H1 (cell line): ENCODE data around the gene SPATS2L. TPM values are rescaled to one million over a fixed set of nuclear protein-coding genes. Genes with fewer than 3 reads are reported as not detected.

Experiments used
- CTCF ChIA-PET: fragments of 300-600 bp; sonication (Branson Sonifier 250); formaldehyde crosslinking; loops from one replicate; lab custom pipeline; 2021; ENCODE audit not compliant: partially characterized antibody; lab: Charles Lee
- POLR2A ChIA-PET: fragments of 300-600 bp; sonication (Branson Sonifier 250); formaldehyde crosslinking; loops from one replicate; lab custom pipeline; 2021; ENCODE audit warnings: inconsistent platforms; ENCODE audit not compliant: partially characterized antibody; lab: Charles Lee
- DNase-seq, 2 experiments: peaks; one replicate each; pipeline versions ENCODE4 v3.0.0 to v3.0.0-alpha.2; 2010 to 2022; ENCODE audit warnings: low spot score in 2 of 2, low read depth in 1 of 2, mixed read lengths in 1 of 2
- FAIRE-seq: peaks from 2 replicates; lab custom pipeline; 2011; peaks lifted over from hg19 to GRCh38; lab: Jason Lieb, UNC
- H2AFZ ChIP-seq: 2 replicates; pipeline ENCODE4 v1.8.1; 2012; ENCODE audit warnings: low read length, inconsistent platforms
- H2AK5ac ChIP-seq: 2 replicates; pipeline ENCODE4 v1.6.1; 2013; ENCODE audit warnings: low read depth, low read length
- H2BK120ac ChIP-seq: replicated peaks from 2 replicates; pipeline ENCODE3; 2013; ENCODE audit warnings: low read depth, low read length, inconsistent platforms
- H2BK12ac ChIP-seq: 2 replicates; pipeline ENCODE4 v1.6.1; 2013; ENCODE audit warnings: low read depth, low read length
- H2BK15ac ChIP-seq: 2 replicates; pipeline ENCODE4 v1.6.1; 2013; ENCODE audit warnings: low read length
- H2BK20ac ChIP-seq: 2 replicates; pipeline ENCODE4 v1.6.1; 2013; ENCODE audit warnings: low read length
- H2BK5ac ChIP-seq: 2 replicates; pipeline ENCODE4 v1.6.1; 2013; ENCODE audit warnings: low read depth, low read length
- H3K14ac ChIP-seq: 2 replicates; pipeline ENCODE4 v1.6.1; 2013; ENCODE audit warnings: inconsistent platforms; ENCODE audit not compliant: insufficient read length
- H3K18ac ChIP-seq: 2 replicates; pipeline ENCODE4 v1.6.1; 2013; ENCODE audit warnings: low read length; ENCODE audit errors: extremely low read depth
- H3K23ac ChIP-seq: 2 replicates; pipeline ENCODE4 v1.6.1; 2013; ENCODE audit warnings: inconsistent platforms; ENCODE audit not compliant: insufficient read length
- H3K23me2 ChIP-seq: 2 replicates; pipeline ENCODE4 v1.6.1; 2013; ENCODE audit warnings: low read depth, low read length
- H3K27ac ChIP-seq: 2 replicates; pipeline ENCODE4 v1.6.1; 2011; ENCODE audit warnings: low read depth, low read length, inconsistent platforms
- H3K27me3 ChIP-seq, 4 experiments: replicated peaks in 1 of 4; 1 replicate in 1 of 4; 2 replicates in 3 of 4; pipeline versions ENCODE4 v1.6.1 to v1.8.1; 2011 to 2013; ENCODE audit warnings: low read length in 3 of 4, mild to moderate bottlenecking in 3 of 4, inconsistent platforms in 2 of 4, mixed read lengths in 2 of 4, moderate library complexity in 1 of 4; ENCODE audit not compliant: control insufficient read depth in 3 of 4, insufficient read depth in 3 of 4; ENCODE audit errors: extremely low read depth in 1 of 4
- H3K36me3 ChIP-seq, 4 experiments: 2 replicates each; pipeline versions ENCODE4 v1.6.1 to v1.8.1; 2011 to 2013; ENCODE audit warnings: mild to moderate bottlenecking in 4 of 4, low read length in 3 of 4, moderate library complexity in 2 of 4, control low read depth in 1 of 4, inconsistent platforms in 1 of 4; ENCODE audit not compliant: insufficient read depth in 4 of 4, control insufficient read depth in 2 of 4
- H3K4ac ChIP-seq: replicated peaks from 2 replicates; pipeline ENCODE3; 2013; ENCODE audit warnings: low read length, low read depth, mixed read lengths, inconsistent platforms; ENCODE audit not compliant: insufficient read length
- H3K4me1 ChIP-seq, 4 experiments: replicated peaks in 1 of 4; 1 replicate in 1 of 4; 2 replicates in 3 of 4; pipeline versions ENCODE4 v1.6.1 to v1.8.1; 2011 to 2013; ENCODE audit warnings: low read length in 3 of 4, inconsistent platforms in 2 of 4, mixed read lengths in 1 of 4; ENCODE audit not compliant: insufficient read depth in 4 of 4, control insufficient read depth in 3 of 4
- H3K4me2 ChIP-seq, 2 experiments: 2 replicates each; pipeline versions ENCODE4 v1.6.1 to v1.8.1; 2011 to 2013; ENCODE audit warnings: low read depth in 2 of 2, low read length in 2 of 2, control low read depth in 1 of 2, inconsistent platforms in 1 of 2, mild to moderate bottlenecking in 1 of 2; ENCODE audit not compliant: insufficient read depth in 1 of 2
- H3K4me3 ChIP-seq, 4 experiments: fragments of 200-600, 300-600 bp in 1 of 4; sonication (generic), shearing (Covaris generic), sonication (Bioruptor Twin) in 1 of 4; 2 replicates each; pipeline versions ENCODE4 v1.5.1 to v1.8.1; 2011 to 2016; ENCODE audit warnings: low read length in 4 of 4, low read depth in 3 of 4, control low read depth in 2 of 4, inconsistent platforms in 2 of 4, mild to moderate bottlenecking in 2 of 4, mixed read lengths in 1 of 4, moderate library complexity in 1 of 4; ENCODE audit not compliant: insufficient read depth in 2 of 4; ENCODE audit errors: extremely low read depth in 1 of 4
- H3K56ac ChIP-seq: replicated peaks from 2 replicates; pipeline ENCODE3; 2013; ENCODE audit warnings: low read depth, mild to moderate bottlenecking, mixed read lengths, low read length, inconsistent platforms; ENCODE audit not compliant: insufficient read length
- H3K79me1 ChIP-seq: 2 replicates; pipeline ENCODE4 v1.6.1; 2013; ENCODE audit warnings: low read depth, low read length, control low read depth
- H3K79me2 ChIP-seq, 2 experiments: 2 replicates each; pipeline versions ENCODE4 v1.6.1 to v1.8.1; 2012 to 2013; ENCODE audit warnings: low read length in 2 of 2, mild to moderate bottlenecking in 2 of 2, inconsistent platforms in 1 of 2; ENCODE audit not compliant: insufficient read depth in 2 of 2, control insufficient read depth in 1 of 2
- H3K9ac ChIP-seq, 4 experiments: replicated peaks in 1 of 4; 1 replicate in 1 of 4; 2 replicates in 3 of 4; pipeline versions ENCODE4 v1.6.1 to v1.8.1; 2011 to 2013; ENCODE audit warnings: low read depth in 3 of 4, low read length in 3 of 4, control low read depth in 2 of 4, mild to moderate bottlenecking in 2 of 4, moderate library complexity in 2 of 4, inconsistent platforms in 1 of 4; ENCODE audit errors: extremely low read depth in 1 of 4
- H3K9me3 ChIP-seq, 2 experiments: 2 replicates each; pipeline versions ENCODE4 v1.6.1 to v1.8.1; 2012 to 2013; ENCODE audit warnings: mild to moderate bottlenecking in 2 of 2, moderate library complexity in 2 of 2, control low read depth in 1 of 2, inconsistent platforms in 1 of 2, low read depth in 1 of 2, low read length in 1 of 2, mixed read lengths in 1 of 2; ENCODE audit not compliant: insufficient read depth in 2 of 2
- H4K20me1 ChIP-seq, 2 experiments: replicated peaks in 1 of 2; 2 replicates each; pipeline versions ENCODE3 to v1.8.1; 2011 to 2013; ENCODE audit warnings: inconsistent platforms in 2 of 2, low read length in 2 of 2, mild to moderate bottlenecking in 1 of 2; ENCODE audit not compliant: insufficient read depth in 2 of 2, control insufficient read depth in 1 of 2
- H4K5ac ChIP-seq: 2 replicates; pipeline ENCODE4 v1.6.1; 2013; ENCODE audit warnings: low read length, low read depth, mixed read lengths, inconsistent platforms; ENCODE audit not compliant: insufficient read length
- H4K8ac ChIP-seq: 2 replicates; pipeline ENCODE4 v1.8.0; 2013; ENCODE audit warnings: mild to moderate bottlenecking, moderate library complexity, low read length, inconsistent platforms; ENCODE audit not compliant: insufficient read depth; ENCODE audit errors: extremely low read depth
- H4K91ac ChIP-seq: replicated peaks from 2 replicates; pipeline ENCODE3; 2013; ENCODE audit warnings: low read length, mixed read lengths, inconsistent platforms; ENCODE audit not compliant: insufficient read length
- WGBS, 2 experiments: shearing (Covaris generic) in 1 of 2; methylation state at CpG; one replicate each; pipeline versions ENCODE4 v1.1.6 to v1.1.7; 2013 to 2015; ENCODE audit warnings: low lambda C conversion rate in 2 of 2, mixed read lengths in 2 of 2, inconsistent platforms in 1 of 2, low coverage in 1 of 2, missing lambda C conversion rate in 1 of 2; ENCODE audit not compliant: insufficient replicate concordance in 2 of 2, insufficient coverage in 1 of 2, insufficient read length in 1 of 2; ENCODE audit errors: extremely low coverage in 1 of 2, missing lambda C conversion rate in 1 of 2; 5-methylcytosine and 5-hydroxymethylcytosine counted together
- polyA plus RNA-seq, 7 experiments: library from polyadenylated mRNA; depleted of rRNA in 3 of 7; stranded (reverse) in 5 of 7; unstranded in 2 of 7; fragments of >200 nt in 5 of 7; fragments of 200-250 nt in 2 of 7; gene quantifications; 1 replicate in 5 of 7; 2 replicates in 1 of 7; 4 replicates in 1 of 7; pipeline versions ENCODE4 v1.2.1 to v1.2.3, GENCODE V29; 2011 to 2013; ENCODE audit warnings: missing spikeins in 2 of 7, mixed read lengths in 2 of 7
- total RNA-seq: library from RNA; stranded (reverse); fragmentation: NEBNext Ultra II Directional; extraction: Animal tissue kit (Norgen Biotek cat#: 25700); gene quantifications from 2 replicates; pipeline ENCODE4 v1.2.1, GENCODE V29; 2021

The SPATS2L gene
- total and polyA plus RNA-seq, 2 of the 8 experiments (the other 6 are each of a cell fraction or from before 2014, with no cell fraction given): 67.3 to 189 TPM

DNA sequence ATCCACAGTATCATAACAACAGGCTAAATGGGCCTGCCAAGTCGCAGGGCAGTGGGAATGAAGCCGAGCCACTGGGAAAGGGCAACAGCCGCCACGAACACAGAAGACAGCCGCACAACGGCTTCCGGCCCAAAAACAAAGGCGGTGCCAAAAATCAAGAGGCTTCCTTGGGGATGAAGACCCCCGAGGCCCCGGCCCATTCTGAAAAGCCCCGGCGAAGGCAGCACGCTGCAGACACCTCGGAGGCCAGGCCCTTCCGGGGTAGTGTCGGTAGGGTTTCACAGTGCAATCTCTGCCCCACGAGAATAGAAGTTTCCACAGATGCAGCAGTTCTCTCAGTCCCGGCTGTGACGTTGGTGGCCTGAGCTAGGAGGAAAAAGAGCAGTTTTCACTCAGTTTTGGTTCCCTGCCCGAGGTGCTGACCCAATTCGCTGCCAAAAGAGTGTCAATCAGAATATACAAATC is 171.2 kb downstream of the SPATS2L start:
- Histone ChIP-seq H2AK5ac (no peak overlapping the region), H4K8ac (peak overlapping the region; percentile 29; the same call in 1 of the 2 replicates), H3K27me3 (no peaks in the 10 kb centered on the region), H3K79me1 (no peaks in the 10 kb centered on the region), H3K9ac (no peak overlapping the region), H3K4ac (no peak overlapping the region), H3K4me3 (no peak overlapping the region), H3K23ac (no peak overlapping the region), H3K79me2 (no peaks in the 10 kb centered on the region), H3K9me3 (no peaks in the 10 kb centered on the region), H2BK120ac (no peak overlapping the region), H3K36me3 (peaks cover 12 to 52% (median 38%) of the 10 kb centered on the region in 4 experiments), H2BK12ac (no peak overlapping the region), H3K23me2 (no peaks in the 10 kb centered on the region), H3K14ac (no peak overlapping the region), H4K20me1 (no peaks in the 10 kb centered on the region), H3K18ac (no peak overlapping the region), H4K5ac (no peak overlapping the region), H2BK15ac (no peak overlapping the region), H2AFZ (no peak overlapping the region), H3K27ac (no peak overlapping the region), H3K4me1 (peaks cover 0 to 5% (median 3%) of the 10 kb centered on the region in 4 experiments; a peak in 3 of 7 replicates), H3K56ac (no peak overlapping the region), H2BK5ac (no peak overlapping the region), H3K4me2 (no peak overlapping the region), H4K91ac (no peak overlapping the region), H2BK20ac (no peak overlapping the region)
- DNase-seq: no peak
- FAIRE-seq: no peak
- ChIA-PET CTCF (interaction anchor here (1.1 to 3.3 kb wide), 2 partner anchors 136 to 492 kb away, joined by 3 to 14 read pairs; no protein-coding TSS in a partner anchor), POLR2A (interaction anchor here (0.8 kb wide), 1 partner anchor 26 kb away, joined by 3 read pairs; no protein-coding TSS in a partner anchor)
- WGBS, 2 experiments: 96% methylated on average over 21 of the region's 21 CpGs; no CpG with 5 or more reads in 1 of the 2 experiments
